Measurements from ENCODE around the gene ESPN. TPM values are rescaled to one million over a fixed set of nuclear protein-coding genes. Genes with fewer than 3 reads are reported as not detected.

Gene ESPN
- total and polyA plus RNA-seq, 2 of the 4 experiments (the other 2 are of a cell fraction) = under 0.01 to 0.02 TPM

DNA sequence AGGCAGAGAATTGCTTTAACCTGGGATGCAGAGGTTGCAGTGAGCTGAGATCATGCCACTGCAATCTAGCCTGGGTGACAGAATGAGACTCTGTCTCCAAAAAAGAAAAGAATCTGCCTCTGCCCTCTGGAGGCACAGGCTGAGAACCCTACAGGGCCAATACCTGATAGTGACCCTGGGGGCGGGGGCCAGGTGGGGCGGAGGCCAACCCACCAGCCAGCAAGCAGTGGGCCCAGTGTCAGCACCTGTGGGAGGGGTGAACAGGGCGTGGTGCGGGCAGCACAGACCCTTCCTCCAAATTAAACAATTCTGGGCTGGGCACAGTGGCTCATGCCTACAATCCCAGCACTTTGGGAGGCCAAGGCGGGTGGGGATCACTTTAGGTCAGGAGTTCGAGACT is 85.9 kb downstream of the ESPN start:
- no peak overlapping the region for H3K4ac ChIP-seq (ENCODE audit: low read depth, low read length)
- H4K8ac ChIP-seq (ENCODE audit: low read depth in 2 of 2, low read length in 2 of 2) = no peak overlapping the region
- H3K9ac ChIP-seq (ENCODE audit: low read depth, low read length) = no peak overlapping the region
- ChIA-PET POLR2A (ENCODE audit: unreplicated experiment) (no interaction called here), CTCF (no interaction called here)
- no peaks in the 10 kb centered on the region for H4K20me1 ChIP-seq (ENCODE audit: insufficient read depth, low read length)
- no peak overlapping the region for H3K4me2 ChIP-seq (ENCODE audit: low read depth, low read length)
- no peak overlapping the region for H3K18ac ChIP-seq (ENCODE audit: low read depth, low read length)
- H3K9me1 ChIP-seq (ENCODE audit: insufficient read depth, low read length) = no peaks in the 10 kb centered on the region
- H3K9me3 ChIP-seq (ENCODE audit: control insufficient read depth, insufficient read depth, low read length) = no peaks in the 10 kb centered on the region
- H3K36me3 ChIP-seq (ENCODE audit: control insufficient read depth, insufficient read depth, low read length) = no peaks in the 10 kb centered on the region
- no peak overlapping the region for H3K4me3 ChIP-seq (ENCODE audit: insufficient read depth, low read depth, low read length)
- H3K27me3 ChIP-seq (ENCODE audit: control insufficient read depth, insufficient read depth, low read length) = peaks cover 4% of the 10 kb centered on the region; the same call in 1 of the 2 replicates
- H3K4me1 ChIP-seq (ENCODE audit: control insufficient read depth, insufficient read depth, low read length) = no peaks in the 10 kb centered on the region
- no peak overlapping the region for H2BK120ac ChIP-seq (ENCODE audit: low read depth, low read length)
- H2AFZ ChIP-seq (replicated peaks; ENCODE audit: low read length, poor library complexity) = no peak overlapping the region
- H2BK15ac ChIP-seq (ENCODE audit: low read depth, low read length) = no peak overlapping the region
- H3K14ac ChIP-seq (replicated peaks; ENCODE audit: low read depth, low read length) = no peak overlapping the region
- in situ Hi-C loops (cut with MboI; ENCODE audit: low sequenced_read_pairs) (no loop called here), intact Hi-C loops (cut with micrococcal nuclease) (no loop called here), dilution Hi-C loops (cut with HindIII; ENCODE audit: low sequenced_read_pairs, unreplicated experiment) (no loop called here)
- no peak overlapping the region for H2BK5ac ChIP-seq (ENCODE audit: low read depth, low read length, poor library complexity, severe bottlenecking)
- WGBS, 2 experiments (ENCODE audit: extremely low coverage in 2 of 2, insufficient read length in 1 of 2) = no CpG with 5 or more reads among the region's 6 CpGs
- no peak for TF ChIP-seq CHD1 (IDR thresholded peaks at IDR 0.05; ENCODE audit: low read depth, low read length)
- TF ChIP-seq SMC3 (IDR thresholded peaks at IDR 0.05; ENCODE audit: low read depth, low read length) = no peak
- TF ChIP-seq, protein P1, sequence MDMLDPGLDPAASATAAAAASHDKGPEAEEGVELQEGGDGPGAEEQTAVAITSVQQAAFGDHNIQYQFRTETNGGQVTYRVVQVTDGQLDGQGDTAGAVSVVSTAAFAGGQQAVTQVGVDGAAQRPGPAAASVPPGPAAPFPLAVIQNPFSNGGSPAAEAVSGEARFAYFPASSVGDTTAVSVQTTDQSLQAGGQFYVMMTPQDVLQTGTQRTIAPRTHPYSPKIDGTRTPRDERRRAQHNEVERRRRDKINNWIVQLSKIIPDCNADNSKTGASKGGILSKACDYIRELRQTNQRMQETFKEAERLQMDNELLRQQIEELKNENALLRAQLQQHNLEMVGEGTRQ (IDR thresholded peaks at IDR 0.05; ENCODE audit: low read depth, low read length) = no peak
- TF ChIP-seq FOS (IDR thresholded peaks at IDR 0.05; ENCODE audit: low read depth, low read length) = no peak
- TF ChIP-seq, protein P2, sequence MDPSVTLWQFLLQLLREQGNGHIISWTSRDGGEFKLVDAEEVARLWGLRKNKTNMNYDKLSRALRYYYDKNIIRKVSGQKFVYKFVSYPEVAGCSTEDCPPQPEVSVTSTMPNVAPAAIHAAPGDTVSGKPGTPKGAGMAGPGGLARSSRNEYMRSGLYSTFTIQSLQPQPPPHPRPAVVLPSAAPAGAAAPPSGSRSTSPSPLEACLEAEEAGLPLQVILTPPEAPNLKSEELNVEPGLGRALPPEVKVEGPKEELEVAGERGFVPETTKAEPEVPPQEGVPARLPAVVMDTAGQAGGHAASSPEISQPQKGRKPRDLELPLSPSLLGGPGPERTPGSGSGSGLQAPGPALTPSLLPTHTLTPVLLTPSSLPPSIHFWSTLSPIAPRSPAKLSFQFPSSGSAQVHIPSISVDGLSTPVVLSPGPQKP (IDR thresholded peaks at IDR 0.05; ENCODE audit: borderline replicate concordance, low read depth, low read length) = no peak
- no peak for TF ChIP-seq RFX5 (IDR thresholded peaks at IDR 0.05; ENCODE audit: low read depth, low read length)
- no peak for TF ChIP-seq RCOR1 (IDR thresholded peaks at IDR 0.05; ENCODE audit: insufficient replicate concordance, low read length)
- no peak for TF ChIP-seq POLR2A (IDR thresholded peaks at IDR 0.05; ENCODE audit: low read depth, low read length)
- TF ChIP-seq MAFK (IDR thresholded peaks at IDR 0.05; ENCODE audit: low read depth, low read length) = no peak
- no peak for TF ChIP-seq BHLHE40 (IDR thresholded peaks at IDR 0.05; ENCODE audit: low read depth, low read length)
- no peak for TF ChIP-seq RAD21 (IDR thresholded peaks at IDR 0.05; ENCODE audit: low read length)
- no peak for TF ChIP-seq CTCF (conservative IDR thresholded peaks at IDR 0.05; ENCODE audit: low read depth, low read length)
- no peak for TF ChIP-seq MXI1 (IDR thresholded peaks at IDR 0.05; ENCODE audit: borderline replicate concordance, low read depth, low read length)
- TF ChIP-seq NFE2L2 (IDR thresholded peaks at IDR 0.05; ENCODE audit: low read depth, low read length) = no peak
- no peak for TF ChIP-seq CEBPB (IDR thresholded peaks at IDR 0.05; ENCODE audit: low read depth, low read length)
- no peak for TF ChIP-seq MAZ (IDR thresholded peaks at IDR 0.05; ENCODE audit: borderline replicate concordance, low read depth, low read length)
- H3K23ac ChIP-seq (ENCODE audit: low read depth, low read length) = no peak overlapping the region
- H4K5ac ChIP-seq (ENCODE audit: low read depth, low read length) = no peak overlapping the region
- no peak overlapping the region for H4K91ac ChIP-seq (ENCODE audit: insufficient read depth, low read depth, low read length)
- H2AK9ac ChIP-seq (replicated peaks; ENCODE audit: low read depth, low read length, poor library complexity) = no peak overlapping the region
- H2AK5ac ChIP-seq (ENCODE audit: low read depth, low read length) = no peak overlapping the region
- H3K79me1 ChIP-seq (ENCODE audit: low read depth in 1 of 2, low read length in 2 of 2) = no peaks in the 10 kb centered on the region
- BruUV-seq (replicated peaks) = no TSS peak
- H3K27ac ChIP-seq (ENCODE audit: insufficient read depth, low read length) = no peak overlapping the region
- DNase-seq (no peak), ATAC-seq (ENCODE audit: low read depth) (no peak)
- no peak overlapping the region for H2BK20ac ChIP-seq (ENCODE audit: low read depth, low read length)
- no peak overlapping the region for H3K56ac ChIP-seq (ENCODE audit: extremely low read depth, insufficient read depth, low read length)
